Activated effector memory CD4-positive, alpha-beta T cell treated with Interleukin-2 at 50 U/mL for 16 hours (primary cell): ENCODE results near the gene ATXN10.
"Not testable (repeated sequence)": the region's sequence is repeated elsewhere in the genome, so short reads cannot be mapped to it uniquely, and the experiment has no call there.

Experiments used
- DNase-seq: peaks from one replicate; pipeline ENCODE4 v3.0.0-alpha.2; 2020

ATXN10 gene

DNA sequence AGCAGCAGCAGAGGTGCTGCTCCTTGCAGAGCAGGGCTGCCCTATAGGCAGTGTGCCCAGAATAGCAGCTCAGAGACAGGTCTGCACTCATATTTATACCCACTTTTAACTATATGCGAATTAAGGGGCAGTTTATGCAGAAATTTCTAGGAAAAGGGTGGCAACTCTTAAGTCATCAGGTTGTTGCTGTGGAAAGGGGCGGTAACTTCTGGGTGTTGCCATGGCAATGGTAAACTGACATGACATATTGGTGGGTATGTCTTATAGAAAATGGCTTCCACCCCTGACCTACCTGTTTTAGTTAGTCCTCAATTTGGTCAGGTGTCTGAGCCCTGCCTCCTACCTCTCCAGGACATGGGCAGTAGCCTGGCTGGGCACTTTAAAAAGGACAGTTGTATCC is 122.3 kb downstream of the ATXN10 start:
- no peak for DNase-seq

DNA sequence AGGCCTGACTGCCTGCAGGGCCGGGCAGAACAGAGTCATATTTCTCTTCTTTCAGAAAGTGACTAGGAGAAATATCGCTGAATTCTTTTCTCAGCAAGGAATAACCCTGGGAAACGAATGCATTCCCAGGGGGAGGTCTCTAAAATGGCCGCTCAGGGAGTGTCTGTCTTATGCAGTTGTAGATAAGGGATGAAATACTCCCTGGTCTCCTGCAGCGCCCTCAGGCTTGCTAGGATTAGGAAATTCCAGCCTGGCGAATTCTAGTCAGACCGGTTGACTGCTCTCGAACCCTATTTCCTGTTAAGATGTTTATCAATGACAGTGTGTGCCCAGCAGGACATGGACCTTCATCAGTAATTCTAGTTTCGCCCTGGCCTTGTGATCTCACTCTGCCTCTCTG is 124.4 kb downstream of the ATXN10 start:
- DNase-seq = not testable (repeated sequence)

DNA sequence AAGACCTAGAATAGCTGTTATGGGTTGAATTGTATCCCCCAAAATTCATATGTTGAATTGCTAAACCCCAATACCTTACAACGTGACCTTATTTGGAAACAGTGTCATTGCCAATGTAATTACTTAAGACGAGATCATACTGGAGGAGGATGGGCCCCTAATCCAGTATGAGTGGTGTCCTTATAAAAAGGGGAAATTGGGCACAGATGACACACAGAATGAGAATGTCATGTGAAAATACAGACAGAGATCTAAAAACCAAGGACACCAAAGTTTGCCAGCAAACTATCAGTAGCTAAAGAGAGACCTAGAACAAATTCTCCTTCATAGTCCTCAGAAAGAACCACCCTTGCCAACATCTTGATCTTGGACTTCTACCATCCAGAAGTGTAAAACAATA is 127.7 kb downstream of the ATXN10 start:
- DNase-seq = no peak

DNA sequence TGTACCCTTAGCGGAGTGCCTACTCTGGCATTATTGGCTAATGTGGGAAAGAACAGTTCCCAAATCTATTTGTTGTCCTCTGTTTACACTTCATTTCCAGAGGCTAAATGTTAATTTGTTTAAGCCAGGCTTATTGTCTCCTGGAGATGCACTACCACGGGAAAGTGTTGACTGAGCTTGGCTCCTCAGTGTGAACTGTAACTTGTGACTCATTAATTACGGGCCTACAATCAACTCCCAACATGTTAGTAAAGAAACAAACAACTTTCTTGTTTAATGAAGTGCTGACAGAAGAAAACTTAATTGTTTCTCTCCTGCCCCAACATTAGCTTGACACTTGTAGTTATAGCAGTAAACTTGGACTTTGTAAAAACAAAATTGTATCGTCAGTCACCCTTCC is 130.4 kb downstream of the ATXN10 start:
- no peak for DNase-seq

GRCh38 chr22:45804319-45804985 is 132.8 kb downstream of the ATXN10 start:
- no peak for DNase-seq

- DNase-seq = no peak
These were observed 133.3 kb downstream of the ATXN10 start for GRCh38 chr22:45804986-45805325.

DNA sequence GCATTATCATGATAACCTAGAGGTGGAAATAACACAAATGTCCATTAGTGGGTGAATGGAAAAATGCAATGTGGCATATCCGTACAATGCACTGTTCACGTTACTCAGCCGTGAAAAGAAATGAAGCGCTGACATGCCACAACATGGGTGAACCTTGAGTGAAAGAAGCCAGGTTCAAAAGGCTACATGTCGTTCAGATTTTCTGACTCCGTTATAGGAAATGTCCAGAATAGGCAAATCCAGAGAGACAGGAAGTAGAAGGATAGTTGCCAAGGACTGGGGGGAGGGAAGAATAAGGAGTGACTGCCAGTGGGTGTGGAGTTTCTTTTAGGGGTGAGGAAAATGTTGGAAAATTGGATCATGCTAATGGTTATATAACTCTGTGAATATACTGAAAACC is 133.8 kb downstream of the ATXN10 start:
- no peak for DNase-seq

DNA sequence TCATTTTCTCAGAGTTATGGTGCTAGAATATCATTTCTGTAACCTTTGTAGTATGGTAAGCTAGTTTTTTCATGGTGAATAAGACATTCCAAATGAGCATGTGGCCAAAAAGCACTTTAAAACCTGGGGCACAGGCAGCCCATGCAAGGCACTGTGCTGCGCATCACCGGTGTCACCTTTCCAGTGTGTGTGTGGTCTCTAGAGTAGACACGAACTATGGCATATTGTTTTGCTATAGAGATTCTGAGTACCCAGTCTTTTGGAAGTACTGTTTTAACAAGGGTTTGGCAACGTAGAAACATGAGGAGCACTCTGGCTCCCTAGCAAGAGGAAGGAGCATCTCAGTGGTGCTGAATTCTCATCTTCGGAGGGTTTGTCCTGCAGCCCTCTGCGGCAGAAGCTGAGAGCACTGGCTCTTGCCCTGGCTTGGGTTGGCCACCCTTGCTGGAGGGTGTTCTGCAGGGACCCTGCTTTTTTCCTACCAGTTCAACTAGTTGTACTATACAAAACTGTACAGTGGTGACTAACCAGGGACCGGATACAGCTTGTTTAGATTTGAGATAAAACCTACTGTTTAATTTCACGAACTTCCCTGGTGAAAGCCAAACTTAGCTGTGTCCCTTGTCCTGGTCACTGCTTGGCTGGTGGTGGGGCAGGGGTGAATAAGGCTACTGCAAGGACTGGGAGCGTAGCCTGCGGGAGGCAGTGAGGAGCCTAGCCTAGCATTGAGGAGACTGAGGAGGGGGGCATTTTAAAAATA is 135.7 kb downstream of the ATXN10 start:
- no peak for DNase-seq

GRCh38 chr22:45812910-45813309 is 141.3 kb downstream of the ATXN10 start:
- no peak for DNase-seq

DNA sequence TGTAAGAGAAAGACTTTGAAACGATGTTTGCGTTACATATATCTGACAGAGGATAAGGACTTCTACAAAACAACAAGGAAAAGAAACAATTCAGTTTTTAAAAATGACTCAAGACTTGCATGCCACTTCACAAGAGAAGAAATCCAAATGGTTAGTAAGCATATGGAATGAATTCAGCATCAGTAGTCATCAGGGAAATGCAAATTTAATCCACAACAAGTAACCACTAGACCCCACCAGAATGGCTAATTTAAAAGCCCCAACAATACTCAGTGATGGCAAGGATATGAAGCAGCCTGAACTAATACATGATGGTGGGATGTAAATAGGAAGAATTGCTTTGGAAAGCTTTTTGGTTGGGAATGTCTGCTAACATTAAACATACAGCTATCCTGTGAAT is 142.6 kb downstream of the ATXN10 start:
- no peak for DNase-seq

DNA sequence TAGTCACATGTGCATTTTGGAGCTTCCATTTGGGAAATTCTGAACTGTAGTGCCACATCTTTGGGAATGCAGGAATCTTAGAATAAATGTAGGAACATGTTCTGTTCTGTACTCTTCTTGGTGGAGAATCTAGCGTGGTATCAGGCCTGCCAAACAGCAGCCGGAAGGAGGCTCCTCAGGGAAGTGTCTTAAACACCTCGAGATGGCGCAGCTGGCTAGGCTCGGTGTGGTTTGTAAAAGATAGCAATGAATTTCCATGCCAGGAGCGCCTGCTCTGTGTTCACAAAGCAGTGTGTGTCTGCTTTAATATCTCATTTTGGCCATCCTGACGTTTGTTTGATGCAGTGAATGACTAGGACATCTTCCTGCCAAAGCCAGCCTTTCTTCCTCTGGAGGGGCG is 145.1 kb downstream of the ATXN10 start:
- no peak for DNase-seq

DNA sequence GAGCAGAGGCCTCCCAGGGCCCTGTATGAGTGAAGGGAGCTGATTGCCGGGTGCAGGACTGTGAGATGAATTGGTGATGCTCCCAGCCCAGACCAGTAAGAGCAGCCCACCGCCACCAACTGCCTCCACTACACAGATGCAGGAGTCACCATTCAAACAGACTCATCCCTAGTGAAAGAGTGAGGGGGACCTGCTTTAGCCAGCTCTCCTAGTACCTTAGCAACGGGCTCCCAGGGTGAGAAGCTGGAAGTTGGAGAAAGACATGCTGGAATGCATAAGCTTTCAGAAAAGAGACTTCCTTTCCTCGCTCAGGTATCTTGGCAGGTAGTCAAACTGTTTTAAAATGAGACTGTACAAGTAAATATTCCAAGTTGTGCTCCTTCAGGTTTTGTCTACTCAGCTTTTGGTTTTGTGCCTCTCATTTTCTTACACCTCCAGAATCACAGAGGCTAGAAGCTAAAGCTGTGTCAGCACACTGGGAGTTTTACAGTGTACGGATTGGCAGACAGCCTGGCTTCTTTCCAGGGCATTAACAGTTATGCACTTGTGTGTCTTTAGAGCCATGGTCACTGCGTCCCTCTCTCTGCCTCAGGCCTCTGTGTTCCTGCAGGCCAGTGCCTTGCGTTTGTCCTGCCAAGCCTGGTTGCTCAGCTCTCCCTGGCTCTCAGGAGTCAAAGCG is 146.2 kb downstream of the ATXN10 start:
- no peak for DNase-seq

DNA sequence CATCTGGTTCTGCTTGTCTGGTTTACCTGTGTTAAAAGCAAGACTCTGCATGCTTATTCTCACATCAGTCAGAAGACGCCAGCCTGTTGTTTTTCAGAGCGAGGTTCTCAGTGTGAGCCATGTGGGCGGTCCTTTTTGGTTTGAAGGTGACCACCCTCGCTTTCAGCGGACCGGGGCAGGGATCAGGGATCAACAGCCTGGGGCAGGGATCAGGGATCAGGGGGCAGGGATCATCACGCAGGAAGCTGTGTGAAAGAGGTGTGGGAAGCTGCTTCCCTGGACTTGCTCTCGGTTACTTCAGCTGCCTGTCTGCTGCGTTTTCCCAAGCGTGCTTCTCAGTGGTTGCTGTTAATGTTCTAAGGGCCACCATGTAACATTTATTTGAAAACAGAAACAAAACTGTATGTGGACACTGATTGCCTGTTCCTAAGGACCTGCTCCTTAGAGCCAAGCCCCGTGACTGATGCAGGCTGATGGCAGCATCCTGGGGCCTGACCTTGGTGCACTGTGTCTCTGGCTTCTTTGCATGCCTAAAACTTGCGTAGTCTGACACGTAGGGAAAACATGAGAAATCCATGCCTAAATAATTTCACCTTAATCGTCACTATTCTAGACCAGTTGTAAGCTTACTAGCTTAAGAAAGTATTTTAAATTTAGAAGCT is 146.9 kb downstream of the ATXN10 start:
- no peak for DNase-seq

DNA sequence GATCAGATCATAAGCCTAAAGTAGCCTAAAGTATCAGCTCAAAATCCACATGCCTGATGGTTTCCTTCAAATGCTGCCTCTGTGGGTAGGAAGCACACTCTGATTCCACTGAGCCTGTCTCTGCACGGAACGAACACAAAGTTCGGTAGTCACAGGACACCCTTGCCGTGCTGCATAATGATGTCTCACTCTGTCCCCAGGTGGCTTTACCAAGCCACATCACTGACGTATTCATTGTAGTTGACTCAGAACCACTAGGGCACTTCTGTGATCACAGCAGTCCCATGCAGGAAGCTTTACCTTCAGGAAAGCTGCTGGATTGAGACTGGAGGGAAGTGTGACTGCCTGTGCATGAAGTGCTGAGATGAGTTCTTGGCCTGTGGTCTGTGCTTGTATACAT is 147.7 kb downstream of the ATXN10 start:
- no peak for DNase-seq

- DNase-seq = no peak
These were observed 151.7 kb downstream of the ATXN10 start for GRCh38 chr22:45823336-45823735.

- no peak for DNase-seq
These were observed 154.9 kb downstream of the ATXN10 start for GRCh38 chr22:45826520-45826919.

DNA sequence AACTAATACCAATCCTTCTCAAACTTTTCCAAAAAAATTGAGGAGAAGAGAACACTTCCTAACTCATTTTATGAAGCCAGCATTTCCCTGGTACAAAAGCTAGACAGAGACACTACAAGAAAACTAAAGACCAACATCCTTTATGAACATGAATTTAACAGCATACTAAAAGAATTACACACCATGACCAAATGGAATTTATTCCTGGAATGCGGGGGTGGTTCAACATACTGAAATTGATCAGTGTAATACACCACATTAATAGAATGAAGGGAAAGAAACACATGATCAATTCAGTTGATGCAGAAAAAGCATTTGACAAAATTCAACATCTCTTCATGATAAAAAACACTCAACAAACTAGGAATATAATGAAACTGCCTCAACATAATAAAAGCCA is 157.2 kb downstream of the ATXN10 start:
- DNase-seq = no peak

- DNase-seq = no peak
These were observed 159.1 kb downstream of the ATXN10 start for GRCh38 chr22:45830531-45831245.

DNA sequence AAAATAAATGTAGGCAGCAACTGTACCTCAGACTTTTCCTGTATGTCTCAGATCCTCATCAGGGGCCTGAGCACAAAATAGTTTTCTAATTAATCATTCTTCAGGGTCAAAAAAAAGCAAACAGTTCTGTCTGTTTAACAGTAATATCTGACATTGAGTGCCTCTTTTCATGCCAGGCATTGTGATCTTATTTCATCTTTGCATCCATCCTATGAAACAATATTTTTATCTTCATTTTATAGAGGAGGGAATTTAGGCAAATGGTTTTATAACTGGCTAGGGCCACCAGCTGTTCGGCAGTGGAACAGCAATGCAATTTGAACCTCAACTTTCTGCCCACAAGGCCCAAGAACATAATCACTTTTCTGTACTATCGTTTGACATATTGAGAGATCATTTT is 159.8 kb downstream of the ATXN10 start:
- DNase-seq = no peak

GRCh38 chr22:45832180-45832579 is 160.5 kb downstream of the ATXN10 start:
- no peak for DNase-seq

- DNase-seq = no peak
These were observed 161.4 kb downstream of the ATXN10 start for GRCh38 chr22:45832959-45833580.

- no peak for DNase-seq
These were observed 162.0 kb downstream of the ATXN10 start for GRCh38 chr22:45833613-45834012.

DNA sequence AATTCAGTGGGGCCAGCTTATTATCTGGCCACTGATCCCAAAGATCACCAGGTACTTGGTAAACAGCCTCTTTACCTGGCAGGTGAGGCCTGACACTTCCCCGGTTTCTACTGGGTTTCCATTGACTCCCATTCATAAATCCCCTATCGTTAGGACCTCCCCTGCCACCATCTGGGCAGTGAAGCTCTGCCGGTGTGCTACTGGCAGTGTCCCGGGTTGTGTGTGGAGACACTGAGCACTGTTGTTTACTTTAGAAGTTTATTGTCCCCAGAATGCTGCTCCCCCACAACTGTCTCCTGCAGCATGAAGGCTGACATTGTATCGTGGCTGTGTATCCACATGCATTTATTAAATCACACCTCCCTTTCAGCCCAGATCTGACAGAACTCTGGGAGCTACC is 162.6 kb downstream of the ATXN10 start:
- no peak for DNase-seq
